Measurements from ENCODE around the gene LMBR1.
"Not testable (repeated sequence)": the region's sequence is repeated elsewhere in the genome, so short reads cannot be mapped to it uniquely, and the experiment has no call there.

Gene LMBR1

GRCh38 chr7:156903232-156903909 is 10.4 kb upstream of the LMBR1 start:
- no peak for DNase-seq

- not testable (repeated sequence) for DNase-seq
Observed at GRCh38 chr7:156900093-156900492, 7.1 kb upstream of the LMBR1 start.

GRCh38 chr7:156898938-156899337 is 6.0 kb upstream of the LMBR1 start:
- no peak for DNase-seq

GRCh38 chr7:156897673-156898072 is 4.7 kb upstream of the LMBR1 start:
- DNase-seq, result no peak

- no peak for DNase-seq
Observed at GRCh38 chr7:156896388-156897022, 3.5 kb upstream of the LMBR1 start.

GRCh38 chr7:156895024-156895780 is 2.2 kb upstream of the LMBR1 start:
- DNase-seq, result no peak

GRCh38 chr7:156892081-156892800 is 742 bp downstream of the LMBR1 start:
- no peak for DNase-seq

- no peak for DNase-seq
Observed at GRCh38 chr7:156889746-156890145, 3.2 kb downstream of the LMBR1 start.

GRCh38 chr7:156889089-156889488 is 3.9 kb downstream of the LMBR1 start:
- DNase-seq, result no peak

- no peak for DNase-seq
Observed at GRCh38 chr7:156886020-156886795, 6.8 kb downstream of the LMBR1 start.

GRCh38 chr7:156881679-156882078 is 11.3 kb downstream of the LMBR1 start:
- no peak for DNase-seq

- DNase-seq, result no peak
Observed at GRCh38 chr7:156875766-156876165, 17.2 kb downstream of the LMBR1 start.

- DNase-seq, result not testable (repeated sequence)
Observed at GRCh38 chr7:156868363-156868762, 24.6 kb downstream of the LMBR1 start.

GRCh38 chr7:156865493-156865892 is 27.5 kb downstream of the LMBR1 start:
- no peak for DNase-seq

- DNase-seq, result not testable (repeated sequence)
Observed at GRCh38 chr7:156862022-156862421, 31.0 kb downstream of the LMBR1 start.

- DNase-seq, result no peak
Observed at GRCh38 chr7:156861212-156861611, 31.8 kb downstream of the LMBR1 start.

GRCh38 chr7:156860099-156860498 is 32.9 kb downstream of the LMBR1 start:
- not testable (repeated sequence) for DNase-seq

GRCh38 chr7:156858523-156858922 is 34.5 kb downstream of the LMBR1 start:
- DNase-seq, result no peak

GRCh38 chr7:156857757-156858156 is 35.2 kb downstream of the LMBR1 start:
- DNase-seq, result no peak

GRCh38 chr7:156854654-156855053 is 38.3 kb downstream of the LMBR1 start:
- no peak for DNase-seq

- no peak for DNase-seq
Observed at GRCh38 chr7:156848979-156849378, 44.0 kb downstream of the LMBR1 start.

- no peak for DNase-seq
Observed at GRCh38 chr7:156845379-156846101, 47.4 kb downstream of the LMBR1 start.

All from NCI-H524 treated with DMSO at 0.1 percent for 48 hours (cell line).